Osteoblast (primary cell): ENCODE measurements around the gene AGBL4. TPM values are rescaled to one million over a fixed set of nuclear protein-coding genes. Genes with fewer than 3 reads are reported as not detected.

Experiments used
- DNase-seq: peaks from one replicate; pipeline ENCODE4 v3.0.0; 2011; ENCODE audit warnings: low spot score, mixed read lengths; ENCODE audit not compliant: insufficient read length; ENCODE audit errors: missing footprints
- H2AFZ ChIP-seq: 2 replicates; pipeline ENCODE4 v1.6.0; 2011; ENCODE audit warnings: mild to moderate bottlenecking, low read length
- H3K27ac ChIP-seq: 2 replicates; pipeline ENCODE4 v1.5.1; 2011; ENCODE audit warnings: mild to moderate bottlenecking, low read depth, low read length, moderate library complexity
- H3K27me3 ChIP-seq: 2 replicates; pipeline ENCODE4 v1.6.0; 2012; ENCODE audit warnings: mild to moderate bottlenecking, control low read depth, inconsistent platforms, low read length, moderate library complexity; ENCODE audit not compliant: insufficient read depth
- H3K36me3 ChIP-seq: 2 replicates; pipeline ENCODE4 v1.5.1; 2011; ENCODE audit warnings: mild to moderate bottlenecking, low read length, control low read depth, moderate library complexity; ENCODE audit not compliant: insufficient read depth
- H3K4me1 ChIP-seq: 2 replicates; pipeline ENCODE4 v1.5.1; 2011; ENCODE audit warnings: mild to moderate bottlenecking, low read length, control low read depth, moderate library complexity; ENCODE audit not compliant: insufficient read depth
- H3K4me2 ChIP-seq: 2 replicates; pipeline ENCODE4 v1.6.0; 2011; ENCODE audit warnings: mild to moderate bottlenecking, low read length; ENCODE audit not compliant: insufficient read depth
- H3K4me3 ChIP-seq: fragments of 200-600 bp; sonication (generic); 3 replicates; pipeline ENCODE4 v1.5.1; 2012; ENCODE audit warnings: mild to moderate bottlenecking, low read length, inconsistent platforms; ENCODE audit not compliant: insufficient read depth
- H3K79me2 ChIP-seq: 2 replicates; pipeline ENCODE4 v1.6.0; 2012; ENCODE audit warnings: mild to moderate bottlenecking, low read length, control low read depth, inconsistent platforms; ENCODE audit not compliant: insufficient read depth
- H3K9me3 ChIP-seq: 2 replicates; pipeline ENCODE4 v1.5.1; 2011; ENCODE audit warnings: low read depth, low read length, control low read depth
- H4K20me1 ChIP-seq: 2 replicates; pipeline ENCODE4 v1.6.0; 2012; ENCODE audit warnings: mild to moderate bottlenecking, low read length, control low read depth; ENCODE audit not compliant: insufficient read depth
- total RNA-seq: library from RNA; depleted of rRNA; stranded (reverse); fragments of >200 nt; gene quantifications from 2 replicates; pipeline ENCODE4 v1.2.3, GENCODE V29; 2012
- TF ChIP-seq, protein P1 (sequence below): IDR thresholded peaks from 2 replicates; pipeline ENCODE4 v1.5.1; 2011; ENCODE audit warnings: mild to moderate bottlenecking, low read depth, low read length, moderate library complexity; ENCODE audit errors: extremely low read depth

Gene AGBL4
- total RNA-seq, 1 donor, result not detected

DNA sequence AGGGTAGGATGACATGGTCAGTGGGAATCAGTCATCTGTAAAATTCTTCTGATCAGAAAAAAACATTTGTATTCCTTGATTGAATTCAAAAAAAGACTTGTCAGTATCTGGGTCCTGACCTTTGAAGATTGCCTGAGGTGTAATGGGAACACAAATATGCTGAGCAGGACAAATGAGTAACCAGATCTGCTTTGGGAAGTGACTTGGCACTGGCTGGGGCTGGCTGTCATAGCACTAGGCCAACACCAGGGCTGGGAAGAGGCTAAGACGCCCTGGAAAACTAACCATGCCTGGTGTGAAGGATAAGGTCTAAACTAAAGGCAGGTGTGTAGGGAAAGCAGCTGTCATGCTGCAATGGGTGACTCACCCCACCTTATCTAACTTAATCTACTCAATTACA is 794.2 kb downstream of the AGBL4 start:
- H3K27me3 ChIP-seq, result no peaks in the 10 kb centered on the region
- H3K79me2 ChIP-seq, result no peaks in the 10 kb centered on the region
- no peak overlapping the region for H3K4me3 ChIP-seq
- H3K9me3 ChIP-seq, result no peaks in the 10 kb centered on the region
- H3K36me3 ChIP-seq, result no peaks in the 10 kb centered on the region
- TF ChIP-seq, protein P1, sequence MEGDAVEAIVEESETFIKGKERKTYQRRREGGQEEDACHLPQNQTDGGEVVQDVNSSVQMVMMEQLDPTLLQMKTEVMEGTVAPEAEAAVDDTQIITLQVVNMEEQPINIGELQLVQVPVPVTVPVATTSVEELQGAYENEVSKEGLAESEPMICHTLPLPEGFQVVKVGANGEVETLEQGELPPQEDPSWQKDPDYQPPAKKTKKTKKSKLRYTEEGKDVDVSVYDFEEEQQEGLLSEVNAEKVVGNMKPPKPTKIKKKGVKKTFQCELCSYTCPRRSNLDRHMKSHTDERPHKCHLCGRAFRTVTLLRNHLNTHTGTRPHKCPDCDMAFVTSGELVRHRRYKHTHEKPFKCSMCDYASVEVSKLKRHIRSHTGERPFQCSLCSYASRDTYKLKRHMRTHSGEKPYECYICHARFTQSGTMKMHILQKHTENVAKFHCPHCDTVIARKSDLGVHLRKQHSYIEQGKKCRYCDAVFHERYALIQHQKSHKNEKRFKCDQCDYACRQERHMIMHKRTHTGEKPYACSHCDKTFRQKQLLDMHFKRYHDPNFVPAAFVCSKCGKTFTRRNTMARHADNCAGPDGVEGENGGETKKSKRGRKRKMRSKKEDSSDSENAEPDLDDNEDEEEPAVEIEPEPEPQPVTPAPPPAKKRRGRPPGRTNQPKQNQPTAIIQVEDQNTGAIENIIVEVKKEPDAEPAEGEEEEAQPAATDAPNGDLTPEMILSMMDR, result no peak
- DNase-seq, result no peak
- no peaks in the 10 kb centered on the region for H3K4me1 ChIP-seq
- no peak overlapping the region for H2AFZ ChIP-seq
- H4K20me1 ChIP-seq, result no peaks in the 10 kb centered on the region
- no peak overlapping the region for H3K4me2 ChIP-seq
- H3K27ac ChIP-seq, result no peak overlapping the region

DNA sequence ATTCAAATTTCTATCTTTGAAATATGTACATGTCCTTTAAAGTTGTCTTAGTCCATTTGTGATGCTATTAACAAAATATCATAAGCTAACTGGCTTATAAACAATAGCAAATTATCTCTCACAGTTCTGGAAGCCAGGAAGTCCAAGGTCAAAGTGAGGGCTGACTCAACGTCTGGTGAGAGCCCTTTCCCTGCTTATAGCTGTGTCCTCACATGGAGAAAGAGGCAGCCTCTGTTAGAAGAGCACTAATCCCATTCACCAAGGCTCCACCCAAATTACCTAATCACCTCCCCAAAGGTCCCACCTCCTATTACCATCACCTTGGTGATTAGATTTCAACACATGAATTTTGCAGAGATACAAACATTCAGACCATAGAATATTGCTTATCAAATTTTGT is 797.0 kb downstream of the AGBL4 start:
- Histone ChIP-seq H3K9me3 (no peaks in the 10 kb centered on the region), H3K4me3 (no peak overlapping the region), H3K36me3 (no peaks in the 10 kb centered on the region), H3K79me2 (no peaks in the 10 kb centered on the region), H2AFZ (no peak overlapping the region), H3K4me1 (no peaks in the 10 kb centered on the region), H4K20me1 (no peaks in the 10 kb centered on the region), H3K4me2 (no peak overlapping the region), H3K27me3 (no peaks in the 10 kb centered on the region), H3K27ac (no peak overlapping the region)
- DNase-seq, result no peak
- TF ChIP-seq, protein P1, result no peak

DNA sequence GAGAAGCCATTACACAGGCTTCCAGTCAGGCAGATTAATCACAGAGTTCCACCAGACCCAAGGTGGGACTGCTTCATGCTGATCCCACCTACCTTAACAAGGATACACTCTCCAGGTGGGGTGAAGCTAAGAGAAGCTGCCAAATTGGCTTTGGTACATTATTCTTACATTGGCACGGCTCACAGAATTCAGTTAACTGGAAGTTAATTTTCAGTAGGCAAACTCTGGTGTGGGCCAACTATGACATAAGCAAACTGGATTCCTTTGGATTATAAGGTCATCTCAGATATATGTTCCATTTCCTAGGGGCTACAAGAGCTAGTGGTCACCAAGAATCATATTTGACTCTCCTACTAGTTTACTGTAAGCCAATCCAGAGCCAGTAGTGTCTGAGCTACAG is 798.3 kb downstream of the AGBL4 start:
- Histone ChIP-seq H3K27me3 (no peaks in the 10 kb centered on the region), H3K4me2 (no peak overlapping the region), H3K4me1 (no peaks in the 10 kb centered on the region), H3K79me2 (no peaks in the 10 kb centered on the region), H2AFZ (no peak overlapping the region), H3K4me3 (no peak overlapping the region), H4K20me1 (no peaks in the 10 kb centered on the region), H3K27ac (no peak overlapping the region), H3K9me3 (no peaks in the 10 kb centered on the region), H3K36me3 (no peaks in the 10 kb centered on the region)
- TF ChIP-seq, protein P1, result no peak
- DNase-seq, result no peak

DNA sequence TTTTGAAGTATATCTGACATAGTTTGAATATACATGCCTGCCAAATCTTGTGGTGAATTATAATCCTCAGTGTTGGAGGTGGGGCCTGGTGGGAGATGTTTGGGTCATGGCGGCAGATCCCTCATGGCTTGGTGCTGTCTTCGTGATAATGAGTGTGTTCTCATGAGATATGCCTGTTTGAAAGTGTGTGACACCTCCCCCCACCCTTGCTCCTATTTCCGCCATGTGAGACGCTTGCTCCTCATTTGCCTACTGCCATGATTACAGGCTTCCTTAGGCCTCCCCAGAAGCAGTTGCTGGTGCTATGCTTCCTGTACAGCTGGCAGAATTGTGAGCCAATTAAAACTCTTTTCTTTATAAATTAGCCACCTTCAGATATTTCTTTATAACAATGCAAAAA is 810.5 kb downstream of the AGBL4 start:
- H3K27ac ChIP-seq, result no peak overlapping the region
- H2AFZ ChIP-seq, result no peak overlapping the region
- TF ChIP-seq, protein P1, result no peak
- DNase-seq, result no peak
- no peaks in the 10 kb centered on the region for H3K79me2 ChIP-seq
- H3K4me1 ChIP-seq, result no peaks in the 10 kb centered on the region
- H3K27me3 ChIP-seq, result no peaks in the 10 kb centered on the region
- no peaks in the 10 kb centered on the region for H3K36me3 ChIP-seq
- H4K20me1 ChIP-seq, result no peaks in the 10 kb centered on the region
- H3K4me3 ChIP-seq, result no peak overlapping the region
- H3K4me2 ChIP-seq, result no peak overlapping the region
- no peaks in the 10 kb centered on the region for H3K9me3 ChIP-seq
